Activated naive CD8-positive, alpha-beta T cell treated with anti-CD3 and anti-CD28 coated beads, Interleukin-2, amount 10 ng/mL, durations not matched to agents 7 days and 5 days (primary cell): ENCODE data around the gene ZMYM4. TPM values are rescaled to one million over a fixed set of nuclear protein-coding genes. Genes with fewer than 3 reads are reported as not detected.
"Not testable (repeated sequence)": the region's sequence is repeated elsewhere in the genome, so short reads cannot be mapped to it uniquely, and the experiment has no call there.

Experiments
- ATAC-seq: fragments of 150-1000 bp; cut with Tn5 transposase; one replicate; pipeline ENCODE4 v1.10.0; 2021; ENCODE audit warnings: low read depth, moderate library complexity
- POLR2A ChIA-PET: fragments of 350-600 bp; sonication (Branson Sonifier 250); formaldehyde crosslinking; loops from one replicate; lab custom pipeline; 2021; ENCODE audit warnings: antibody characterized with exemption; lab: Charles Lee
- DNase-seq: peaks from one replicate; pipeline ENCODE4 v3.0.0; 2021
- H3K27ac Mint-ChIP-seq: one replicate; pipeline ENCODE4 v1.8.0; 2022; ENCODE audit warnings: mild to moderate bottlenecking, mixed read lengths
- H3K27me3 Mint-ChIP-seq: one replicate; pipeline ENCODE4 v1.8.0; 2022; ENCODE audit warnings: mild to moderate bottlenecking, moderate library complexity, mixed read lengths
- H3K36me3 Mint-ChIP-seq: one replicate; pipeline ENCODE4 v1.8.0; 2021; ENCODE audit warnings: mild to moderate bottlenecking, mixed read lengths
- H3K4me1 Mint-ChIP-seq: one replicate; pipeline ENCODE4 v1.8.0; 2021; ENCODE audit warnings: mixed read lengths
- H3K4me3 Mint-ChIP-seq: one replicate; pipeline ENCODE4 v1.8.0; 2022; ENCODE audit warnings: mild to moderate bottlenecking, moderate library complexity, mixed read lengths
- H3K9me3 Mint-ChIP-seq: one replicate; pipeline ENCODE4 v1.8.0; 2021; ENCODE audit warnings: mixed read lengths
- total RNA-seq, 2 experiments: library from RNA; stranded (reverse); gene quantifications; one replicate each; pipeline ENCODE4 v1.2.3, GENCODE V29; 2021

Gene ZMYM4
- total RNA-seq, 2 experiments from 2014 or later, result 29.5 to 29.8 TPM

DNA sequence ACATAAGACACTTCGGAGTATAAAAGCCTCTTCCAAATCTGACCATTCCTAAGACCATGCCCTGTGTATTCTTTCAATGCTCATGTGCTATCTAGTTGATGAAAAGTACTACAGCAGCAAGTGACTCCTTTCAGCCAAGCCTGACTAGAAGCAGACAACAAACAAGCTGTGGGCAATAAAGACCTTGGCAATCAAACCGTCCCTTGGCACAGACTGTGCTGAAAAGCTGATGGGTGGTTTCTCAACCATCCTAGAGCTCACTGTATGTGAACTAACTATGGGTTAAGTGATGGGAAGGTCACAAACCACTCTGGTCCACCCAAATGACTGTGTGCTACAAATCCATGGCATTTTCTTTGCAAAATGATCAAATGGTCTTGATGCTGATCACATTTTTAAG, 194.7 kb downstream of the ZMYM4 start:
- H3K27me3 Mint-ChIP-seq, result no peaks in the 10 kb centered on the region
- H3K4me1 Mint-ChIP-seq, result peaks cover 2% of the 10 kb centered on the region
- DNase-seq, result no peak
- POLR2A ChIA-PET, result no interaction called here
- no peak for ATAC-seq
- H3K4me3 Mint-ChIP-seq, result no peak overlapping the region
- peaks cover 14% of the 10 kb centered on the region for H3K9me3 Mint-ChIP-seq
- no peak overlapping the region for H3K27ac Mint-ChIP-seq
- peaks cover 49% of the 10 kb centered on the region for H3K36me3 Mint-ChIP-seq

DNA sequence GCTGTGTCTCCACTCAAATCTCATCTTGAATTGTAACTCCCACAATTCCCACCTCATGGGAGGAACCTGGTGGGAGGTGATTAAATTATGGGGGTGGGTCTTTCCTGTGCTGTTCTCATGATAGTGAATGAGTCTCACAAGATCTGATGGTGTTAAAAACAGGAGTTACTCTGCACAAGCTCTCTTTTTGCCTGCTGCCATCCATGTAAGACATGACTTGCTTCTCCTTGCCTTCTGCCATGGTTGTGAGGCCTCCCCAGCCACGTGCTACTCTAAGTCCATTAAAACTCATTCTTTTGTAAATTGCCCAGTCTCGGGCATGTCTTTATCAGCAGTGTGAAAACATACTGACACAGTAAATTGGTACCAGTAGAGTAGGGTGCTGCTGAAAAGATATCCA, 195.2 kb downstream of the ZMYM4 start:
- peaks cover 14% of the 10 kb centered on the region for H3K9me3 Mint-ChIP-seq
- H3K27me3 Mint-ChIP-seq, H3K4me1 Mint-ChIP-seq, H3K27ac Mint-ChIP-seq, DNase-seq, ATAC-seq, POLR2A ChIA-PET, H3K4me3 Mint-ChIP-seq: not testable (repeated sequence)
- peaks cover 53% of the 10 kb centered on the region for H3K36me3 Mint-ChIP-seq

DNA sequence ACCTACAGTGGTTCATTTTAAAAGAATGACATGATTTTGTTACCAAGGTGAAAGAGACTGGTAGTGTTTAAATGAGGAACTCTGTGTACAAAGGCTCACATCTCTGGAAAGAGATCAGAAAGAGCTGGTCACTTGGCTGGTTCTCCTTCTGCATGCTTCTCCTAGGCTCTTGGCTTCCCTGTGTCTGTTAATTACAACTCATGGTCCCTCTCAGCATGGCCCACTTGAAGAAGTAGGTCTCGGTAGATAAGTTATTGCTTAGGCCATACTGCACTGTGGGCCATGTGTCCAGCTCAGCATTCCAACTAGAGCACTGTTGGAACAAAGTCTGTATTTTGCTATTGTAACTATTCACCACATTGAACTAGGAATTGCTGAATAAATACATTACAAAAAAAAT, 197.6 kb downstream of the ZMYM4 start:
- Mint-ChIP-seq H3K36me3 (peaks cover 62% of the 10 kb centered on the region), H3K4me1 (peaks cover 2% of the 10 kb centered on the region), H3K9me3 (peaks cover 14% of the 10 kb centered on the region), H3K27ac (no peak overlapping the region), H3K27me3 (no peaks in the 10 kb centered on the region), H3K4me3 (no peak overlapping the region)
- ATAC-seq, result no peak
- POLR2A ChIA-PET, result no interaction called here
- no peak for DNase-seq

GRCh38 chr1:35470977-35471613, 202.6 kb downstream of the ZMYM4 start:
- peaks cover 39% of the 10 kb centered on the region for H3K36me3 Mint-ChIP-seq
- H3K27me3 Mint-ChIP-seq, result no peaks in the 10 kb centered on the region
- H3K4me1 Mint-ChIP-seq, result no peaks in the 10 kb centered on the region
- DNase-seq (no peak), ATAC-seq (no peak)
- POLR2A ChIA-PET, result no interaction called here
- no peak overlapping the region for H3K27ac Mint-ChIP-seq
- H3K4me3 Mint-ChIP-seq, result no peak overlapping the region
- H3K9me3 Mint-ChIP-seq, result no peaks in the 10 kb centered on the region

Other genes with a start within 250 kb of the ZMYM4 start
- gene ZMYM6, start 236.8 kb upstream of the ZMYM4 start, total RNA-seq, result 10 to 100 TPM; 21.5 to 29.8 TPM
- 10 to 100 TPM; 21.3 to 25.9 TPM for gene ZMYM1, start 189.3 kb upstream of the ZMYM4 start, total RNA-seq
- gene SFPQ, start 75.6 kb upstream of the ZMYM4 start, total RNA-seq, result 100 to 1,000 TPM; 338 to 348 TPM